HG03342 (cell line): ENCODE results near the gene XPR1.

Experiments used
- ATAC-seq: cut with Tn5 transposase; IDR thresholded peaks from one replicate; pipeline ENCODE4 v1.9.1; 2021; ENCODE audit warnings: mild to moderate bottlenecking, moderate library complexity; ENCODE audit not compliant: unreplicated experiment

Gene XPR1

GRCh38 chr1:180631766-180632325, at the start of gene XPR1:
XPR1 (plus strand) TSS chr1:180632022; CDS start chr1:180632202, 180 bp downstream.
- ATAC-seq: peak; percentile 98

- ATAC-seq: no peak
These were observed 47.0 kb upstream of the XPR1 start for GRCh38 chr1:180584869-180585268.

DNA sequence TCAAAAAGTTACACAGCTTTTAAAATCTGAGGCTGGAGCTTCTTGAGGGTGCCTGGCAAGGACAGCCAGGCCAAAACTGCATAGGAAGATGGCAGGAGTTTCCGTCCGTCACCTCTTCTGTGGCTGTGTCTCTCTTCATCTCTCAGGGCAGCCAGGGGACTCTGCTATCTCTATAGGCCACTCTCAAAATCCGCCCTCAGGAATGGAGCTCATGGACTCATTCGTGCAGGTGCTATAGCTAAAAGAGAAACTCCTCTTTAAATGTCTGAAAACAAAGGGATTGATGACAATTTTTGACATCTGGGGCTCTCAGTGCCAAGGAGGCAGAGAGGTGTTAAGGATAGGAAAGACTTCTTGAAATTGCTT, 45.8 kb upstream of the XPR1 start:
- ATAC-seq: no peak

- ATAC-seq: no peak
These were observed 45.1 kb upstream of the XPR1 start for GRCh38 chr1:180586671-180587155.

- no peak for ATAC-seq
These were observed 43.7 kb upstream of the XPR1 start for GRCh38 chr1:180588121-180588520.

- no peak for ATAC-seq
These were observed 40.9 kb upstream of the XPR1 start for GRCh38 chr1:180590889-180591288.

- no peak for ATAC-seq
These were observed 38.4 kb upstream of the XPR1 start for GRCh38 chr1:180593382-180593781.

GRCh38 chr1:180594723-180595122, 37.1 kb upstream of the XPR1 start:
- no peak for ATAC-seq

DNA sequence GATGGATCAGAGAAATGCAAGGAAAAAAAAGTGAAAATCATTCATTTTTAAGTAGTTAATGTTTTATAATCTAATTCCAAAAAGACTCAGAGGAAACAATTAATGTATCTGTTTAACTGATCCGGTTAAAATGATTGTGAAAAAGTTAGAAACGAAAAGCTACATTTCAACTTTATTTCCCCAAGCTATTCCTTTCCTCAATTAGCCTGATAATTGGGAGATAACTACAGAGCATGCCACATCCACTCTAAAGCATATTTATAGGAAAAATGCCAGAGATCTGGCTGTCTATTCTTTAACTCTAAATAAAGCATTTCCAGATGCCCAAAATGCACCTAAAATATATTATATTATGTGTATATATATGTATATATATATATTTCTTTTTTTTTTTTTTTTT, 35.9 kb upstream of the XPR1 start:
- ATAC-seq: no peak

DNA sequence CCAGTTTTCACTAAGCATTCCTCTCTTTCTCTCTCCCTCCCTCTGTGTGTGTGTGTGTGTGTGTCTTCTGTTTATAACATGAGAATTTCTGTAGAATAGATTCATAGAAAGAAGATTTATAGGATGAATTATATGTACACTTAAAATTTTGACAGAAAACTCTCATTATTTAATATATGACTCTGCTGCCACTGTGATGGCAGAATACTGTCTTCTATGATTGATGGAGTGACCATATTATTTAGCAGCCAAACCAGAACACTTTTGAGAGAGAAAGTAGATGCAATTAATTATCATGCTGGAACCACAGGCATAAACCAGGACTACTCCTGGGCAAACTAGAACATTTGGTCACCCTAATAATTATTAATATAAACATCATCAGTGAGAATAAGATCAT, 34.3 kb upstream of the XPR1 start:
- ATAC-seq: no peak

DNA sequence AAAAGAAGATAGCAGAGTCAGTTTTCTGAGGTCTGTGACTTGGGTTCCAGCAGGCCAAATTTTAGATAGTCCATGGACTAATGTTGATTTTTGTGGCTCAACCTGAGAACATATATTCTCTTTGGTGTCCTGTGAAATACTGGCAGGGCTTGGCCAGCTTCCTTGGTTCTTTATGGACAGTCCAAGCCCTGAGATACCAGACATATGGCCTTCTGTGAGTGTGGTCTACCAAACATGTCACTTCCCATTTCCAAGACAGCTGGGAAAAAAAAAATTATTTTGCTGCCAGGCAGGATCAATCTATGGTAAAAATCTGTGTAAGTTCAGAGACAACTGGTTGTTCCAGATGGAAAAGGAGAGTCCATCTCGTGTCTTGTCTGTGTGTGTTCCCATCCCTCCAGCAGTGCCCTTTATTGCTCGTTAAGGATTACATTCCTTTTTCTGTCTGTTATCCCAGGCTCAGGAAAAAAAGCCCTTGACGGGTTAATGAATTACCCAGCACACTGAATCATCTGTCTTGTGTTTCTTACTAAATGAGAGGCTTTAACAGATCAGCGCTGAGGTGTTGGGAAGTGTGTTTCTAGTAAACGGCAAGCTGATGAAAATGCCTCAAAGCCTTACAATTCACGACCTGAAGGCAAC, 33.4 kb upstream of the XPR1 start:
- no peak for ATAC-seq

DNA sequence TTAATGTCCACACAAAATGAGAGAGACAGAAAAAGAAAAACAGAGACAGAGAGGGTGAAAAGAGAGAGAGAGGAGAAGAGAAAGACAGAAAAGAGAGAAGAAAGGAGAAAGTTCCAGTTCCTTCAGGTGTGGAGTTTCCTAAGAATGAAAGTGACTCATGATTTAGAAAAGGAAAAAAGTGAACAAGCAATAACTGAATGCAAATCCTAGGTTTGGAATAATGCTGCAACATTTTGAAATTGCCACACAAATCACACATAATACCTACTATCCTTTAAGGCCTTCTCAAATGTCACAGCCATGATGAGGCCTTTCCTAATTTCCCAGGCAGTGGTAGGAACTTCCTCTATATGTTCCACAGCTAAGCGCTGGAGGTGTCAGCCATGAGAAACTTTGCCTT, 31.5 kb upstream of the XPR1 start:
- no peak for ATAC-seq

- ATAC-seq: no peak
These were observed 30.3 kb upstream of the XPR1 start for GRCh38 chr1:180601512-180601911.

GRCh38 chr1:180603223-180603849, 28.5 kb upstream of the XPR1 start:
- ATAC-seq: no peak

- ATAC-seq: no peak
These were observed 28.0 kb upstream of the XPR1 start for GRCh38 chr1:180603850-180604226.

GRCh38 chr1:180606155-180606554, 25.7 kb upstream of the XPR1 start:
- ATAC-seq: no peak

DNA sequence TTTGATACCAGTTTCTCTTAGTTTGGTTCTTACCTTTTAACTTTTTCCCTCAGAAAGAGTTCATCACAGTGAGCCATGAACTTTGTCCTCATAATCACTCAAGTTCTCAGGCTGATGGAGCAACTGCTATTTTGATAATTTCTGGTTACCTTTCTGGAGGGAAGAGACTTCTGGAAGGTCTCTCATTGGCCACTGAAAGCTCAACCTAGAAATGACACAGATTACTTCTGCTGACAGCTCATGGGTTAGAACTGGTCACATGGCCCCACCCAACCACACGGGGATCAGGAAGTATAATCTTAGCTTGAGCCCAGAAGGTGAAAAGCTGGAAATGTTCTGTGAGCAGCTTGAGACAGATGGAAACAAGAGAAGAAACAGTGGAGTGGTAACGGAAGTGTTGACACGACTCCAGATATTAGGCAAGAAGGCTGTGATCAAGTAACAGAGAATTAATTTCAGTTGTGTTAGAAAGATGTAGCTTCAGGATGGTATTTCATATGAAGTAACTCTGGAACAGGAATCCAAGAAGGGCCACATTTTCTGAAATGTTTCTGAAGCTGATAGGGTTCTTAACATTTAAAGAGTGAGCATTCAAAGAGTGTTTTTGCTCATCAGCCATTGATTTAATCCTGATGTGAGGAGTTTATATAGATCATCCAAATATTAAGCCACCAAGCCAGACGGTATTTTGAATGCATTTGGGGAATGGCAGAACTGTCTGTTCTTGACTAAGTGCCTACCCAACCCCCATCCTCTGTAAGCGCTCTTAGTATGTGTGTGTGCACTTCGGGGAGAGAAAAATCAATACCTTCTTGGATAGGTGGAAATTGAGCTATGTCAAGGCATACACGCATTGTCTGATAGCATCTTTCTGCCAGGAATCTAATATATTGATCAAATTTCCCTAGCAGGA, 21.9 kb upstream of the XPR1 start:
- ATAC-seq: no peak

DNA sequence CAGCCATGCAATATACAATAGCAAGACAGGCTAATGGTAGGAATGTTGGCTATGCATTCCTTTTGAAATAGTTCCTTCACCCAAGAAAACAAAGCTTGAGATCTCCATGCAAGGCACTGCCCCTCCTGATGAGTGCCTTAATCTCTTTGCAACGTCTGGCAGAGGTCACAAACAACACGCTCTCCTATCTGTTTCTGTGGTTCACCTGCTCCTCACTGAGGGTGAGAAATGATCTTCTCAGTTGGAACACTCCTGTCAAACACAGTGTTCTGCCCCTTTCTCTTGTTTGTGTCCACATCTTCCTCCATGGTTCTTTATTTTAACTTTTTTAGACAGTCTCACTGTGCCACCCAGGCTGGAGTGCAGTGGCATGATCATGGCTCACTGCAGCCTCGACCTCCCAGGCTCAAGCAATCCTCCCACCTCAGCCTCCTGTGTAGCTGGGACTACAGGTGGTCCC, 21.2 kb upstream of the XPR1 start:
- no peak for ATAC-seq

DNA sequence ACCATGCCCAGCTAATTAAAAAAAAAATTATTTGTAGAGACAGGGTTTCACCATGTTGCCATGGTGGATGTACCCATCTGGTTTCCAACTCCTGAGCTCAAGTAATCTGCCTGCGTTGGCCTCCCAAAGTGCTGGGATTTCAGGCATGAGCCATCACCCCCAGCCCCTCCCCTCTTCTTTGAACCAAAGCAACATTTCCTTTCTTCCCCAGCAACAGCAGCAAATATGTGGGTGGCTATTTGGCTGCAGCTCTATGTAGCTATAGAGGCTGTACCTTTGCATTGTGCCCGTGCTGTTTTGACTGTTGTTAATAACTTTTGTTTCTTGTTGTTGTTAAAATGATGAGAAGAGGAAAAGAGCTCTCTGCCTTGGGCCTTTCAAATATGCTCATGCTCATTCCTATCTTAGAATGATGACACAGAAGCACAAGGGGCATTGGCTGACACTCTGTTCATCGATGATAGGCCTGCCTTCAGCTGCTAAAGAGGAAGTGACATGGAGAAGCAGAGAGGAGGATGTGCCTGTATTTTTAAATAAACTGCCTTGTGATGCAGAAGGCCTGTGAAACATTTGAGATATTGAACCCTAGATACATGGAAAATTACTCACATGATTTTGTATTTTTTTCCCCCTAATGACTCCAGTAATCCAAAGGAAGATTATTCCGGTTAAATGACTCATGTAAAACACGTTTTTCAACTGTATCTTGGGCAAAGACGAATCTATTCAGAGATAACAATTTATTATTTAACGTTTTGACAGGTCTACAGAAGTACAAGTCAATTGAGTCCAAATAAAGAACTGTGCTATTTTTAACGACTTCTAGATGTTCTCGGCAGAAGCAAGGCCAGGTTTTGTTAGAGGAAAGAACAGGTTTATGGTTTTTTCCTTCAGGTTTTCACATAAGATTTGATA, 20.5 kb upstream of the XPR1 start:
- no peak for ATAC-seq

- no peak for ATAC-seq
These were observed 19.2 kb upstream of the XPR1 start for GRCh38 chr1:180612632-180613031.
